ENCODE data around the gene GGTLC2. TPM values are rescaled to one million over a fixed set of nuclear protein-coding genes. Genes with fewer than 3 reads are reported as not detected.

GGTLC2 gene
- total RNA-seq, 1 donor, result not detected

DNA sequence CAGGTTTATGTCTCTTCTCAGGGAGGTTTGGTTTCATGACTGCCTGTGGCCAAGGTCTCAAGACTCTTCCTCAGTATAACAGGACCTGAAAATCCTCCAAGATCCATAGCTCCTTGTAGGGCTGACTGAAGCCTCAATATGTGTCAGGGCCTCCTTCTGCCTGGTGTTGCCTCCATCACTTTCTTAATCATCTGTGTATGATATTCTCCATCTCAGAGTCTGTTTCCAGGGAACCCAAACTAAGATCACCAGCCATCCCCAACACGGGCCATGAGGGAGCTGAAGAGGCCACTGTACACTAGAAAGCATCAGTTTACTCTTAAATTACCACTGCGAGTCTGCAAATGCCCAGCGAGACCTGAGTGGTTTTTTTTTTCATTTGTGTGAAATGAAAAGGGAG, 17.7 kb downstream of the GGTLC2 start:
- DNase-seq (ENCODE audit: low read depth), result no peak
- TF ChIP-seq, protein P1, sequence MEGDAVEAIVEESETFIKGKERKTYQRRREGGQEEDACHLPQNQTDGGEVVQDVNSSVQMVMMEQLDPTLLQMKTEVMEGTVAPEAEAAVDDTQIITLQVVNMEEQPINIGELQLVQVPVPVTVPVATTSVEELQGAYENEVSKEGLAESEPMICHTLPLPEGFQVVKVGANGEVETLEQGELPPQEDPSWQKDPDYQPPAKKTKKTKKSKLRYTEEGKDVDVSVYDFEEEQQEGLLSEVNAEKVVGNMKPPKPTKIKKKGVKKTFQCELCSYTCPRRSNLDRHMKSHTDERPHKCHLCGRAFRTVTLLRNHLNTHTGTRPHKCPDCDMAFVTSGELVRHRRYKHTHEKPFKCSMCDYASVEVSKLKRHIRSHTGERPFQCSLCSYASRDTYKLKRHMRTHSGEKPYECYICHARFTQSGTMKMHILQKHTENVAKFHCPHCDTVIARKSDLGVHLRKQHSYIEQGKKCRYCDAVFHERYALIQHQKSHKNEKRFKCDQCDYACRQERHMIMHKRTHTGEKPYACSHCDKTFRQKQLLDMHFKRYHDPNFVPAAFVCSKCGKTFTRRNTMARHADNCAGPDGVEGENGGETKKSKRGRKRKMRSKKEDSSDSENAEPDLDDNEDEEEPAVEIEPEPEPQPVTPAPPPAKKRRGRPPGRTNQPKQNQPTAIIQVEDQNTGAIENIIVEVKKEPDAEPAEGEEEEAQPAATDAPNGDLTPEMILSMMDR (IDR thresholded peaks at IDR 0.05; ENCODE audit: insufficient read depth, low read length), result no peak
- H3K4me3 ChIP-seq (ENCODE audit: low read depth, low read length), result no peak overlapping the region

DNA sequence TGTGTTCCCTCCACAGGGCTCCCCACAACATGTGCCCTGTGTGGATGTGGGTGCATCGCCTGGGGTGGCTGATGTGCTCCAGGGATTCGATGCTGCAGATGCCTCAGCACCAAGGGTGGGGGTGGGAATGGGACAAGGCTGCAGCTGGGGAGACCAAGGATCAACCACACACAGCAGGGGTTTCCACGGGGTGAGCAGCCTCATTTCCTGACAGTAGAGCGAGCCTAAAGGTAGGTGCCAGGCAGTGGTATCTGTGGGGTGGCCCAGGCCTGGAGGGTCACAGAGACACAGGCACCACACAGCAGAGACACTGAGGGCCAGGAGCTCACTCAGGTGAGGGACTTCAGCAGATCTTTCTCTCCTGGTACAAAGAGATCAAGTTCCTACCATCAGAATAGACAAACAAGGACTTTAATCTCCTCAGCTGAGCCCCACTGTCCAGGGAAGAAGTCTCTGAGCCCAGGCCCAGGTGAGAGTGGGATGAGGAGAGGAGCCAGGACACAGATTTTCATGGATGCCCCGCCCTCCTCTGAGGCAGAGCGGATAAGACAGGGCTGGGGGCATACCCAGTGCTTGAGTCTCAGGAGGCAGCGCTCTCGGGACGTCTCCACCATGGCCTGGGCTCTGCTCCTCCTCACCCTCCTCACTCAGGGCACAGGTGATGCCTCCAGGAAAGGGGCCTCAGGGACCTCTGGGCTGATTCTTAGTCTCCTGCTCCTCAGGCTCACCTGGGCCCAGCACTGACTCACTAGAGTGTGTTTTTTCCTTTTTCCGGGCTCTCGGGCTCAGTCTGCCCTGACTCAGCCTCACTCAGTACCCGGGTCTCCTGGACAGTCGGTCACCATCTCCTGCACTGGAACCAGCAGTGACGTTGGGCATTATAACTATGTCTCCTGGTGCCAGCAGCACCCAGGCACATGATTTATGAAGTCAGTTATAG, 19.7 kb downstream of the GGTLC2 start:
- DNase-seq (ENCODE audit: low read depth), result no peak

DNA sequence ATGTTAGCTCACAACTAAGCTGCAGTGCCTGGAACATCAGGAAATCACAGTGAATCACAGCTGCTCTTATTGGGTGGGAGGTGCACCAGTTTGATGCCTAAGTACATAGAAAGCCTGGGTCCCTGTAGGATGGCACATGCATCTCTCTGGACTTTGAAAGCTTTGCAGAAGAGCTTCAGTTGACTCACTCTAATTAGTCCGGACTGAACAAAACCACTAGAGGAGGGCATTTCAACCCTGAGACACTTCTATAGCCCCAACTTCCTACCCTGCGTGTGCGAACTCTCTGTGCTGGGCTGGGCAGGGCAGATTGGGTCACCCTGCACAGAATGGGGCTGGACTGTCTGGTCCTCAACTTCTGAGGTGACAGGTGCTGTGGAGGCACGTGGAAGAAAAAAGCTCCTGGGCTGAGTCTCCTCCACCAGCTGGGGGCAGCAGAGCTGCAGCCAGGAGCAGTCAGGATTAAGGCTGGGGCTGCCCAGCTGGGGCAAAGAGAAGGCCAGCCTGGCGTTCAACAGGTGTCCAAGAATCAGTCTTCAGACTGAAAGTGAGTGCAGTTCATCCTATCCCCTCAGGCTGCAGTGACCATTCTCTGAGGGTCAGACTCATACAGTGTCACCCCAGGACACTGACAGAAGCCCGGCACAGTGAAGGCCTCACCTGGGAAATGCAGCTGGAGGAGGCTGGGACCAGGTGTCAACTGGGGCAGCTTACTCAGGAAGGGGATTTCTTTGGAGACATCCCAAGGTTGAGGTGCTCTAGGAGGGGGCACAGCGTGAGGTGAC, 22.1 kb downstream of the GGTLC2 start:
- peak; percentile 37 for DNase-seq (ENCODE audit: low read depth)
- TF ChIP-seq, protein P1 (IDR thresholded peaks at IDR 0.05; ENCODE audit: insufficient read depth, low read length), result peak; percentile 83
- no peak overlapping the region for H3K4me3 ChIP-seq (ENCODE audit: low read depth, low read length)

More for the DNA sequence above, 19.7 kb downstream of the GGTLC2 start:
- H3K4me3 ChIP-seq (ENCODE audit: low read depth, low read length), result no peak overlapping the region
- TF ChIP-seq, protein P1 (IDR thresholded peaks at IDR 0.05; ENCODE audit: insufficient read depth, low read length), result no peak

DNA sequence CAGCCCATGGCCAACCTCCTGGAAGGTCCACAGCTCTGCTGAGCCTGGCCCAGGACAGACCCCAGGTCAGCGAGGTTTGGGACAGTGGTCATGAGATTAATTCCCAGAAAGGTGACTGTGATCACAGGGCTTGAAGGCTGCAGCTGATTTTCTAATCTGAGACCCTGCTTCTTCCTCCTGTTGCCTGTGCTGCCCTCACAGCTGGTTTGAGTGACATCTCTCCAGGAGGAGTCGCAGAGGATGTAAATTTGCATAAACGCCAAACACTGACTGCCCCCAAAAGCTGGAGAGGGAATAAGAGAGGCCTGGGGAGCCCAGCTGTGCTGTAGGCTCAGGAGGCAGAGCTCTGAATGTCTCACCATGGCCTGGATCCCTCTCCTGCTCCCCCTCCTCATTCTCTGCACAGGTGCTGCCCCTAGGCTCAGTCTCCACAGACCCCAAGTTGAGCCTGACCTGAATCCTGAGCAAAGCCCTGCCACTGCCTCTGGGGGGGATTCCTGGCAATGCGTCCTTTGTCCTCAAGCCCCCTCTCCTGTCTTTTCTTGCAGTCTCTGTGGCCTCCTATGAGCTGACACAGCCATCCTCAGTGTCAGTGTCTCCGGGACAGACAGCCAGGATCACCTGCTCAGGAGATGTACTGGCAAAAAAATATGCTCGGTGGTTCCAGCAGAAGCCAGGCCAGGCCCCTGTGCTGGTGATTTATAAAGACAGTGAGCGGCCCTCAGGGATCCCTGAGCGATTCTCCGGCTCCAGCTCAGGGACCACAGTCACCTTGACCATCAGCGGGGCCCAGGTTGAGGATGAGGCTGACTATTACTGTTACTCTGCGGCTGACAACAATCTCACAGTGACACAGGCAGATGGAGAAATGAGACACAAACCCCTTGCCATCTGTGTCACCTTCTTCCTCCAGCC, 23.8 kb downstream of the GGTLC2 start:
- TF ChIP-seq, protein P1 (IDR thresholded peaks at IDR 0.05; ENCODE audit: insufficient read depth, low read length), result no peak
- no peak overlapping the region for H3K4me3 ChIP-seq (ENCODE audit: low read depth, low read length)
- no peak for DNase-seq (ENCODE audit: low read depth)

DNA sequence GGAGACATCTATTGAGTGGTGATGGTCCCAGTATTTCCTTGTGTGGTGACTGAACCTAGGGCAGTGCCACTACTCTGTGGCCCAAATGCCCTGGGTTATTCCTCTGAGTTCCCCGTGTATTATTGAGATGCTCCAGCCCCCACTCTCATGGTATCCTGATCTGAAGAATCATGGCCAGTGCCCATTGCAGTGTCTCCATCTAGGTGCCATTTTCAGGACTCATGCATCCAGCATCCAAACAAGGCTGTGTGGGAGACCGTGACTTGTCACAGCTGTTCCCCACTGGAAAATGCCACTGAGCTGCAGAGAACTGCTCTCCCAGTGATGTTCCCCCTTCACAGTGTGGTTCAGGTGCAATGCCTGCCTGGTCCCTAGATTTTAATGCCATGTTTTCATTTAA, 24.7 kb downstream of the GGTLC2 start:
- TF ChIP-seq, protein P1 (IDR thresholded peaks at IDR 0.05; ENCODE audit: insufficient read depth, low read length), result no peak
- DNase-seq (ENCODE audit: low read depth), result no peak
- no peak overlapping the region for H3K4me3 ChIP-seq (ENCODE audit: low read depth, low read length)
